ELR (cell line): ENCODE results near the gene ABCA8.
"Not testable (repeated sequence)": the region's sequence is repeated elsewhere in the genome, so short reads cannot be mapped to it uniquely, and the experiment has no call there.

Source experiments
- DNase-seq: peaks from one replicate; pipeline ENCODE4 v3.0.0-alpha.2; 2015; ENCODE audit warnings: low read depth

ABCA8 gene

GRCh38 chr17:68829211-68829610, 126.0 kb downstream of the ABCA8 start:
- DNase-seq = no peak

GRCh38 chr17:68824707-68825106, 130.5 kb downstream of the ABCA8 start:
- no peak for DNase-seq

- DNase-seq = not testable (repeated sequence)
These were observed 131.0 kb downstream of the ABCA8 start for GRCh38 chr17:68824185-68824584.

- DNase-seq = no peak
These were observed 132.4 kb downstream of the ABCA8 start for GRCh38 chr17:68822719-68823289.

- DNase-seq = peak; percentile 97
These were observed 133.1 kb downstream of the ABCA8 start for GRCh38 chr17:68821860-68822696.

- no peak for DNase-seq
These were observed 134.2 kb downstream of the ABCA8 start for GRCh38 chr17:68820825-68821481.

GRCh38 chr17:68820476-68820824, 134.7 kb downstream of the ABCA8 start:
- no peak for DNase-seq

GRCh38 chr17:68819465-68819864, 135.7 kb downstream of the ABCA8 start:
- DNase-seq = no peak
